Adrenal gland (tissue), 5 donors: Measurements from ENCODE around the gene SLC9A3.

Source experiments
- POLR2A ChIP-seq, 2 donors: fragments of 450-650 bp; IDR thresholded peaks; one replicate each; pipeline ENCODE4 v1.6.1; 2017; ENCODE audit warnings: antibody characterized with exemption in 2 of 2, mild to moderate bottlenecking in 2 of 2, moderate library complexity in 1 of 2
- TF ChIP-seq, protein P1 (sequence below), 6 experiments: fragments of 450-650 bp in 4 of 6; fragments of 200-600 bp in 2 of 6; sonication (generic) in 1 of 6; IDR thresholded peaks; 1 replicate in 5 of 6; 2 replicates in 1 of 6; pipeline versions ENCODE4 v1.5.1 to v1.8.0; 2016 to 2021; ENCODE audit warnings: antibody characterized with exemption in 6 of 6, mild to moderate bottlenecking in 2 of 6, moderate library complexity in 1 of 6
- donor health status: DM: no; HTN: no; CAD: no.

DNA sequence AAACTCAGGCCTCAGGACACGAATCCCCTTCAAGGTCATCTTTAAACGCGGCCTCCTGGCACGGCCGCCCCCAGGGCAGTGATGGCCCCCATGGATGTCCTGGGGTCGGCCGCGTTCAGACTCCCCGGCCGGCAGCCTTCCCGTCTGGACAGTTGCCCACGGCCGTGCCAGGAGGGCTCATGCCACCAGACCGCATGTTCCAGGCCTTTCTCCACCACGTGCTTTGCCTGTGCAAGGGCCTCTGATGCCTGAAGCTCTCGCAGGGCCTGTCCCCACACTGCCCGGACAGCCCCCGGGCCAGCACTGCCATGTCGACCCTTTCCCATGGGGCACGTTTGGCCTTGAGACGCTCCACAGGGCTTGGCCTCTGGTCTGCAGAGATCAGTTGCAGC, 34.6 kb downstream of the SLC9A3 start:
- TF ChIP-seq, protein P1, sequence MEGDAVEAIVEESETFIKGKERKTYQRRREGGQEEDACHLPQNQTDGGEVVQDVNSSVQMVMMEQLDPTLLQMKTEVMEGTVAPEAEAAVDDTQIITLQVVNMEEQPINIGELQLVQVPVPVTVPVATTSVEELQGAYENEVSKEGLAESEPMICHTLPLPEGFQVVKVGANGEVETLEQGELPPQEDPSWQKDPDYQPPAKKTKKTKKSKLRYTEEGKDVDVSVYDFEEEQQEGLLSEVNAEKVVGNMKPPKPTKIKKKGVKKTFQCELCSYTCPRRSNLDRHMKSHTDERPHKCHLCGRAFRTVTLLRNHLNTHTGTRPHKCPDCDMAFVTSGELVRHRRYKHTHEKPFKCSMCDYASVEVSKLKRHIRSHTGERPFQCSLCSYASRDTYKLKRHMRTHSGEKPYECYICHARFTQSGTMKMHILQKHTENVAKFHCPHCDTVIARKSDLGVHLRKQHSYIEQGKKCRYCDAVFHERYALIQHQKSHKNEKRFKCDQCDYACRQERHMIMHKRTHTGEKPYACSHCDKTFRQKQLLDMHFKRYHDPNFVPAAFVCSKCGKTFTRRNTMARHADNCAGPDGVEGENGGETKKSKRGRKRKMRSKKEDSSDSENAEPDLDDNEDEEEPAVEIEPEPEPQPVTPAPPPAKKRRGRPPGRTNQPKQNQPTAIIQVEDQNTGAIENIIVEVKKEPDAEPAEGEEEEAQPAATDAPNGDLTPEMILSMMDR (IDR thresholded peaks at IDR 0.05): no peak
- TF ChIP-seq POLR2A (IDR thresholded peaks at IDR 0.05): no peak
